NOMO-1 treated with dmso at 0.1 percent for 144 hours (cell line): ENCODE results near the gene SPI1.
A peak's percentile ranks its signal among the peaks of the same experiment; 100 is the strongest.

Source experiments
- DNase-seq: peaks from one replicate; lab custom pipeline; 2025; ENCODE audit not compliant: unreplicated experiment; lab: John Stamatoyannopoulos, UW

SPI1 gene

DNA sequence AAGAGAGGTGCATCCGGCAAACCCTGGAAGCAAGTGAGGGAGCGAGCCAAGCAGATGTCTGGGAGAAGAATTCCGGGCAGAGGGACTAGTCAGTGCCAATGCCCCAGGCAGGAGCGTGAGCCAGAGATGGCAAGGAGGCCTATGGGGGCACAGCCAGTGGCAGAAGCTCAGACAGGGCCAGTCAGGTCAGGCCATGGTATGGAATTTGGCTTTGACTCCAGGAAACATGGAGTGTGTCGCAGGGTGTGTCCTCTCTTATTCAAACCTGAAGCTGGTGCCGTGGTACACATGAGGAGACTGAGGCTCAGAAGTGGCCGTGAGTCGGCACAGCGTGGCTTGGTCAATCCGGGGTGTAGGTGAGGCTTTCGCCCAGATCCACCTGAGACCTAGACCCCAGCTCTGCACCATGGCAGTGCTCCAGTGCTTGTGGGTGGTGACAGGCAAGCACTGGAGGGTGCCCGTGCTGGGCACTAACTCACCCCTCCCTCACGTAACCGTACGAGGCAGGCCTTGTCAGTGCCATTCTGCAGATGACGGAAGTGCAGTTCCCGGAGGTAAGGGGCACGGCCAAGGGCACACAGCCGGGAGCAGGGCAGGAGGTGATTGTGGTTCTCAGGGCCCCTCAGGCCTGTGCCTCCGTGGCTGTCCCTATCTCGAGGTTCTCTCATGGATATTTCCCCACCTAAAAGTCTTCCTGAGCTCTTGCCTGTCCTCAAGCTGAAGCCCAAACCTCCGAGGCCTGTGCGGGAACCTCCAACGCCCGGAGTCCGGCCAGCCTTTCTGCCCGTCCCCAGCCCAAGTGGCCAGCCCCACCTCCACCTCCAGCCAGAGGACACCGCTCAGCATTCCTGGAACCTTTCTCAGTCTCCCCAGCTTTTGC is 10.6 kb upstream of the SPI1 start:
- DNase-seq = no peak

DNA sequence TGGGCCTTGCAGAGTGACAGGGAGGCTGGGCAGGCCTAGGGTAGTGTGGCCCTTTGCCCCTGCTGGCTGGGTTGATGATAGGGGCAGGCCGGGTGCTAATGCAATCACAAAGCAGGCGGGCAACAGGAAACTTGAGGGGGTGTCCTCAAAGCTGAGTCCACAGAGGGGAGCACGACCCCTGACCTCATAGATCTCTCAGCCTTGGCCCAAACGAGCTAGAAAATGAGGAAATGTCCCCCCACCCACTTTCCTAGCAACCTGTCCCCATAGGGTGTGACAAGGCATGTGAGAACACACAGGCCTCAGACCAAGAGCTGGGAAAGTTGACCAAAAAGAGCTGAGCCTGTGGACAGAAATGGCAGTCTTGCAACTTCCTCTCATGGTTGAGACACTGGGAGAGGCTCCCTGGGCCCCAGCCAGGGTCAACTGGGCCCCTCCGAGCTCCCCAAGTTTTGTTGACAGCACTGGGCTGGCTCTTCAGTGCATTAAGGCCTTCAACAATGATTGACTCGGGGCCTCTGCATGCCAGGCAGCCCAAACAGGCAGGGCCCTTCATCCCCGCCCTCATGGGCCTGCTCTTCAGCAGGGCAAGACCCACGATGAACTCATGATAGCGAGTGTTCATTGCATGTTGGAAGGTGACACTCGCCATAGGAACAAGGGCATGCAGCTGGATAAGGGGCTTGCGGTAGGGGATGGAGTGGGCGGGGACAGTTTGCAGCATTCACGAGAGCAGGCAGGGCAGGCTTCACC is 9.8 kb upstream of the SPI1 start:
- DNase-seq = peak; percentile 67

DNA sequence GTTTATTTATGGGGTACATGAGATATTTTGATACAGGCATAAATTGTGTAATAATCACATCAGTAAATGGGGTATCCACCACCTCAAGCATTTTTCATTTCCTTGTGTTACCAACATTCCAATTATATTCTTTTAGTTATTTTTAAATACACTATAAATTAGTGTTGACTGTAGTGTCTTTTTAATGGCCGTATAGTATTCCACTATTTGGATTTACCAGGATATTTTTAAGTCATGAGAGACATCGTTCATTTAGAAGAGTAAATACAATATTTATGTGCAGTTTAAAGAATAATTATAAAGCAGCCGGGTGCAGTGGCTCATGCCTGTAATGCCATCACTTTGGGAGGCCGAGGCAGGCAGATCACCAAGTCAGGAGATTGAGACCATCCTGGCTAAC is 6.2 kb upstream of the SPI1 start:
- DNase-seq = no peak

- DNase-seq = no peak
These were observed 4.7 kb upstream of the SPI1 start for GRCh38 chr11:47383071-47383470.

GRCh38 chr11:47380078-47380477 is 1.7 kb upstream of the SPI1 start:
- no peak for DNase-seq

DNA sequence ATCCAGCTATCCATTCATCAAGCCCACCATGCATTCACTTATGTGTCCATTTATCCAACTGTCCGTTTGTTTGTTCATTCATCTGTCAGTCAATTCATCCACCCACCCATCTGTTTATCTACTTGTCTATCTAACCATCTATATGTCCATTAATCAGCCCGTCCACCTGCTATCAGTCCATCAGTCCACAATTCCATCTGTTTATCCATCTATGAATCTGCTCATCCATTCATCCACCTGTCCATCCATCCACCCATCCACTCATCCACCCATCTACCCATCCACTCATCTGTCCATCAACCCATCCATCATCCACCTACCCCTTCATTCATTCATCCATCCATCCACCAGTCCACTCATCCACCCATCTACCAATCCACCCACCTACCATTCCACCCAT is 970 bp upstream of the SPI1 start:
- DNase-seq = no peak

DNA sequence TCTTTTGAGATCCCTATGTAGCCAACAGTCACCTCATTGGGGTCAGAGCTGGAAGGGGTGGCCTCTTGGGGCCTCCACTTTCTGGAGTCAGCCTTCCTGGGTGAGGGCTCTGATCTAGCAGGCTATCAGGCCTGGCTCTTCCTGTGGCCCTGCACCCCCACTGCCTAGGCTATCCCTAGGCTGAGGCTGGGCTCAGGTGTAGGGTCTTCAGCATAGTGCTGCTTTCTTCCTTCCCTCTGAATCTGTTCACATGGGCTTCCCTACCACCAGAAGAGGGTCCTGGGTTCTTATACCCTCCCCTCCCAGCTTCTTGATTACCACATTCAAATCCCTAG is 456 bp upstream of the SPI1 start:
- no peak for DNase-seq

DNA sequence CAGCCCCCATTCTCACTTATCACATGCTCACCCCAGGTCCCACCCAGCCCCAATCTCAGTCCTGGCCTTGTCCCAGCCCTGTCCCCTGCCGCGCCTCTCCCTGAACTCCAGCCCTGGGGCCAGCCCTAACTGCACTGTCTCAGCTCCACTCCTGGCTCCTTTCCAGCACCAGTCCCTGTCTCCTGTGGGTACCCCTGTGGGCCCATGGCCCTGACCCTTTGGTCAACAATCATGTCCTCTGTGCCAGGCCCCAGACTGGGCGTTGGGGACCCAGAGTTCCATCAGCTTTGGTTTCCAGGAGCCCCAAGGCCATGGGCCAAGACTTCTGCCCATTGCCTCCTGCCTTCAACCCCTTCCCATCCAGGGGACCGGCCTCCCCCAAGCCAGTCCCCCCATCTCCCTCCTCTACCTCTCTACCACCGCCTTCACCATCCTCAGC is 757 bp downstream of the SPI1 start:
- DNase-seq = no peak

DNA sequence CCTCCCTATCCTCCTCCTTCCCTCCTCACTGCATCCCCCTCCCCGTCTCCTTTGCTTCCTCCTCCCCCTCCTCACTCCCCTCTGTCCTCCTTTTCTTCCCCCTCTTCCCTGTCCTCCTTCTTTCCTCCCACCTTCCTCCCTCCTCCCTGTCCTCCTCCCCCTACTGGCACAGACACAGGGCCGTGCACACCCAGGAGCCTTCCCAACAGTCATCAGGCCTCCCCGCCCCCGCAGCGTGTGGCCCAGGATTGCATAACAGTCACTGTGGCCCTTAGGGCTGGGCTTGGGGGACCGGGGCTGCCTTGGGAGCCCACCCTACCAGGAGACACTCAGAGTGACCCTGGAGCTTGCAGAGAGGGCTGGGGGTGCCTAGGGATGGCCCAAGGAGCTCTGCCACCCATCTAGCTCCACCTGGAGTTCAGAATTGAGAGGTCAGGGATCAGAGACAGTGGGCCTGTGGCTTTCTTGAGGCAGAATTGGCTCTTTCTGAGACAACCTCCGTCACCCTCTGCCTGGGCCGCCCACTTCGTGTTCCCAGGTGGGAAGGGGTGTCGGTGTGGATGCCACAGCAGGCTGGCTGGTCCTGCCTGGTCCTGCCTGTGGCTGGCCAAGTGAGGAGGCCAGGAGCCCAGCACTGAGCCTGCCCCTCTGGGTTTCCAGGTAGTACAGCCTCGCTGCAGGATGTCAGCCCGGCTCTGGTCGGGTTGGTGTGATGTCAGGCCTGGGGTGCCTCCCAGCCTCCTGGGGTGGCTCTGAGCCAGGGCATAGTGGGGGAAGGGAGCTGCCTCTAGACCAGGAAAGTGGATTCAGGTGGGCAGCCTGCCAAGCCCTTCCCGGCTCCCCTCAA is 1.6 kb downstream of the SPI1 start:
- DNase-seq = peak; percentile 69

DNA sequence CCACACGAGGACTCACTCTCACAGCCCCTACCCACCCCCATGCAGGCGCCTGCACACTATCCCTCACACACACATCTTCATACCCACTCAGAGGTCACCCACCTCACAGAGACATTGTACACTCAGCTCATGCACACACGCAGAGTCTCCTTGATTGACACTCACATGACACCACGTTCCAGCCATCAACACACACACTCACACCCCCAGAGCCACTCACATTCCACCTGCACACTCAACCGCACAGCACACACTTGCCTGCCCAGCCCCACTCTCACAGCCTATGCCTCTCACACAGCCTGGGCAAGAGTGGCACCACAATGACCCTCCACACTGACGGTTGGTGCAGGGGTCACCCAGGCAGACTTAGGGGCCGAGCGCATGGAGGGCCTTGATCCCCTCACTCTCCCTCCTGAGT is 2.2 kb downstream of the SPI1 start:
- no peak for DNase-seq

DNA sequence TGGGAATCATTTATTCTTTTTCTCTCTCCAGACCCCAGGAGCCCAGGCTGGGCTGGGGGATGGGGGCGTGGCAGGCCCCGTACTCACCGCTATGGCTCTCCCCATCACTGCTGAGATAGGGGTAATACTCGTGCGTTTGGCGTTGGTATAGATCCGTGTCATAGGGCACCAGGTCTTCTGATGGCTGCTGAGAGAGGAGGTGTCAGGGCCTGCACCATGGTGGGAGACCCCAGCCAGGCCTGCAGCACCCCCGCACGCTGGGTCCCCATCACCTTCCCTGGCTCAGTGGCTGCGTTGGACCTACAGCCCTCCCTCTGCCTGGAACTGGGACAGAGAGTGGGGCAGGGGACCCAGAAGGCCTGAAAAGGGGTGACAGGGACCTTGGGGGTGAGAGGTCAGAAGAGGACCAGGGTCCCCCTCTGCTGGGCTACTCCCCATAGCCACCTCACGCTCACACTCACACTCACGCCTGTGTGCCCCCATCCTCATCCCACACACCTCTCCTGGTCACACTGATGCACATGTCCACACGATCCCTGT is 2.7 kb downstream of the SPI1 start:
- DNase-seq = no peak

GRCh38 chr11:47375020-47375419 is 3.3 kb downstream of the SPI1 start:
- DNase-seq = no peak

GRCh38 chr11:47374720-47375019 is 3.7 kb downstream of the SPI1 start:
- no peak for DNase-seq

- no peak for DNase-seq
These were observed 4.2 kb downstream of the SPI1 start for GRCh38 chr11:47373876-47374719.

GRCh38 chr11:47372422-47372821 is 5.9 kb downstream of the SPI1 start:
- DNase-seq = no peak

DNA sequence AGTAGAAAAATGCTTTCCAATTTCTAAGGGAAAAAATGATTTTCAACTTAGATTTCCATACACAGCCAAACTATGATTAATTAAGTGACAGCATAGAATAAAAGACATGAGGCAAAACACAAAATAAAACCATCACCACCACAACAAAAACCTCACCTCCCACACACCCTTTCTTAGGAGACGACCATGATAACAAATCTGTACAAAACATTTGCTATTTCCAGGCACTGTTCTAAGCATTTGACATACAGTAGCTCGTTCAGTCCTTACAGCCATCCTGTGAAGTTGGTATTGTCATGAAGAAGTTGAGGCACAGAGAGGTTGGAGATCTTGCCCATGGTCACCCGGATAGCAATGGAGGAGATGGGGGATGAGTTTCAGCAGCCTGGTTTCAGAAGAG is 8.7 kb downstream of the SPI1 start:
- DNase-seq = no peak

GRCh38 chr11:47366020-47366490 is 12.3 kb downstream of the SPI1 start:
- DNase-seq = no peak

GRCh38 chr11:47361419-47361818 is 16.9 kb downstream of the SPI1 start:
- no peak for DNase-seq

- no peak for DNase-seq
These were observed 18.0 kb downstream of the SPI1 start for GRCh38 chr11:47360341-47360740.

- peak; percentile 62 for DNase-seq
These were observed 18.8 kb downstream of the SPI1 start for GRCh38 chr11:47359586-47359985.
